ENCODE measurements around the gene PEX12.
"Not testable (repeated sequence)": the region's sequence is repeated elsewhere in the genome, so short reads cannot be mapped to it uniquely, and the experiment has no call there.

Gene PEX12

GRCh38 chr17:35566968-35567367 lies 11.4 kb downstream of the PEX12 start:
- Histone ChIP-seq H3K4me3 (ENCODE audit: low read length) (peak overlapping the region; percentile 84), H3F3A (ENCODE audit: control insufficient read depth, insufficient read depth) (peaks cover 3% of the 10 kb centered on the region; the same call in 1 of the 2 replicates), H3K27me3 (ENCODE audit: control insufficient read depth, low read length) (no peaks in the 10 kb centered on the region; the same call in none of the 2 replicates), H3K27ac (ENCODE audit: low read depth, low read length) (no peak overlapping the region), H3K4me2 (ENCODE audit: low read length) (peak overlapping the region; percentile 67), H3K9me2 (replicated peaks; ENCODE audit: control insufficient read depth, low read length) (no peaks in the 10 kb centered on the region), H3K9me3 (ENCODE audit: control insufficient read depth, insufficient read depth, low read length) (no peaks in the 10 kb centered on the region), H4K20me1 (ENCODE audit: control insufficient read depth, insufficient read depth, low read depth, low read length) (no peaks in the 10 kb centered on the region; the same call in 1 of the 2 replicates), H3K36me3 (ENCODE audit: control insufficient read depth, low read length) (peaks cover 4% of the 10 kb centered on the region), H3K79me2 (ENCODE audit: control insufficient read depth, low read length) (peaks cover 40% of the 10 kb centered on the region), H3K4me1 (ENCODE audit: control insufficient read depth, low read length) (peaks cover 18% of the 10 kb centered on the region)
- no peak for TF ChIP-seq CTCF (IDR thresholded peaks at IDR 0.05; ENCODE audit: low read depth, low read length, poor library complexity, severe bottlenecking)

- not testable (repeated sequence) for H3K27me3 ChIP-seq (ENCODE audit: control insufficient read depth, low read length); H3K9me3 ChIP-seq (ENCODE audit: control insufficient read depth, insufficient read depth, low read length); H4K20me1 ChIP-seq (ENCODE audit: control insufficient read depth, insufficient read depth, low read depth, low read length); H3K4me2 ChIP-seq (ENCODE audit: low read length); H3K27ac ChIP-seq (ENCODE audit: low read depth, low read length); H3K36me3 ChIP-seq (ENCODE audit: control insufficient read depth, low read length); H3K9me2 ChIP-seq (replicated peaks; ENCODE audit: control insufficient read depth, low read length); H3F3A ChIP-seq (ENCODE audit: control insufficient read depth, insufficient read depth); H3K79me2 ChIP-seq (ENCODE audit: control insufficient read depth, low read length); H3K4me3 ChIP-seq (ENCODE audit: low read length); H3K4me1 ChIP-seq (ENCODE audit: control insufficient read depth, low read length)
These were observed 15.2 kb downstream of the PEX12 start for GRCh38 chr17:35563181-35563580.

GRCh38 chr17:35560703-35561102 lies 17.7 kb downstream of the PEX12 start, which contains the start of gene SLFN14:
SLFN14 (minus strand) TSS chr17:35560819; CDS start chr17:35558062, 2,757 bp downstream.
- peaks cover 19% of the 10 kb centered on the region for H3K27me3 ChIP-seq (ENCODE audit: control insufficient read depth, low read length)
- no peak within 1 kb of the TSS for H3K27ac ChIP-seq (ENCODE audit: low read depth, low read length)
- no peak within 1 kb of the TSS for H3K4me2 ChIP-seq (ENCODE audit: low read length)
- H3K4me1 ChIP-seq (ENCODE audit: control insufficient read depth, low read length) = no peaks in the 10 kb centered on the region
- TF ChIP-seq EZH2phosphoT487 (IDR thresholded peaks at IDR 0.05; ENCODE audit: borderline replicate concordance, low read length) (no peak), CTCF (IDR thresholded peaks at IDR 0.05; ENCODE audit: low read depth, low read length, poor library complexity, severe bottlenecking) (no peak)
- no peaks in the 10 kb centered on the region for H3K79me2 ChIP-seq (ENCODE audit: control insufficient read depth, low read length)
- no peaks in the 10 kb centered on the region for H3K9me2 ChIP-seq (replicated peaks; ENCODE audit: control insufficient read depth, low read length)
- no peaks in the 10 kb centered on the region for H3F3A ChIP-seq (ENCODE audit: control insufficient read depth, insufficient read depth)
- no peak within 1 kb of the TSS for H3K4me3 ChIP-seq (ENCODE audit: low read length)
- no peaks in the 10 kb centered on the region for H3K36me3 ChIP-seq (ENCODE audit: control insufficient read depth, low read length)
- H3K9me3 ChIP-seq (ENCODE audit: control insufficient read depth, insufficient read depth, low read length) = no peaks in the 10 kb centered on the region
- H4K20me1 ChIP-seq (ENCODE audit: control insufficient read depth, insufficient read depth, low read depth, low read length) = no peaks in the 10 kb centered on the region

- Histone ChIP-seq H3K27ac (ENCODE audit: low read depth, low read length) (no peak overlapping the region), H3K4me1 (ENCODE audit: control insufficient read depth, low read length) (no peaks in the 10 kb centered on the region), H3K27me3 (ENCODE audit: control insufficient read depth, low read length) (peaks cover 19% of the 10 kb centered on the region), H3K9me2 (replicated peaks; ENCODE audit: control insufficient read depth, low read length) (no peaks in the 10 kb centered on the region), H3K9me3 (ENCODE audit: control insufficient read depth, insufficient read depth, low read length) (no peaks in the 10 kb centered on the region), H3F3A (ENCODE audit: control insufficient read depth, insufficient read depth) (no peaks in the 10 kb centered on the region), H3K4me2 (ENCODE audit: low read length) (no peak overlapping the region), H3K4me3 (ENCODE audit: low read length) (no peak overlapping the region), H3K79me2 (ENCODE audit: control insufficient read depth, low read length) (no peaks in the 10 kb centered on the region), H3K36me3 (ENCODE audit: control insufficient read depth, low read length) (no peaks in the 10 kb centered on the region), H4K20me1 (ENCODE audit: control insufficient read depth, insufficient read depth, low read depth, low read length) (no peaks in the 10 kb centered on the region)
- TF ChIP-seq CTCF (IDR thresholded peaks at IDR 0.05; ENCODE audit: low read depth, low read length, poor library complexity, severe bottlenecking) (no peak), EZH2phosphoT487 (IDR thresholded peaks at IDR 0.05; ENCODE audit: borderline replicate concordance, low read length) (no peak)
These were observed 18.7 kb downstream of the PEX12 start for GRCh38 chr17:35559495-35560210.

All from DOHH2 (cell line).